Neural cell (in vitro differentiated cells): Measurements from ENCODE around the gene DOCK9. TPM values are rescaled to one million over a fixed set of nuclear protein-coding genes. Genes with fewer than 3 reads are reported as not detected.

Experiments used
- H2AFZ ChIP-seq: fragments of 200-600, 300-800 bp; sonication (generic), shearing (Covaris generic); 2 replicates; pipeline ENCODE4 v1.6.0; 2014; ENCODE audit warnings: low read depth, mild to moderate bottlenecking, antibody characterized with exemption, low read length, moderate library complexity
- H3F3A ChIP-seq: fragments of 200-600 bp; shearing (Covaris generic); 2 replicates; pipeline ENCODE4 v1.6.1; 2016; ENCODE audit warnings: mild to moderate bottlenecking, moderate library complexity, mixed read lengths, antibody characterized with exemption, low read length; ENCODE audit not compliant: insufficient read depth, poor library complexity, severe bottlenecking
- H3K27ac ChIP-seq: fragments of 200-600, 300-800 bp; sonication (generic), shearing (Covaris generic); 2 replicates; pipeline ENCODE4 v1.5.1; 2014; ENCODE audit warnings: mild to moderate bottlenecking, low read length, moderate library complexity
- H3K27me3 ChIP-seq: fragments of 300-800, 200-600 bp; sonication (generic), shearing (Covaris generic); 2 replicates; pipeline ENCODE4 v1.6.0; 2014; ENCODE audit warnings: mild to moderate bottlenecking, low read depth, low read length, moderate library complexity; ENCODE audit not compliant: insufficient read depth
- H3K36me3 ChIP-seq: fragments of 300-800, 200-600 bp; sonication (generic), shearing (Covaris generic); 2 replicates; pipeline ENCODE4 v1.5.1; 2014; ENCODE audit warnings: mild to moderate bottlenecking, antibody characterized with exemption, low read length, moderate library complexity; ENCODE audit not compliant: insufficient read depth
- H3K4me2 ChIP-seq: fragments of 300-800, 200-600 bp; sonication (generic), shearing (Covaris generic); 2 replicates; pipeline ENCODE4 v1.6.0; 2014; ENCODE audit warnings: mild to moderate bottlenecking, low read length
- H3K4me3 ChIP-seq: fragments of 300-800, 200-600 bp; sonication (generic), shearing (Covaris generic); 2 replicates; pipeline ENCODE4 v1.5.1; 2014; ENCODE audit warnings: mild to moderate bottlenecking, low read length, moderate library complexity
- H3K79me2 ChIP-seq: fragments of 200-600 bp; shearing (Covaris generic); replicated peaks from 2 replicates; pipeline ENCODE4 v1.6.0; 2014; ENCODE audit warnings: mild to moderate bottlenecking, low read length, moderate library complexity; ENCODE audit not compliant: insufficient read depth
- H3K9ac ChIP-seq: fragments of 300-800, 200-600 bp; sonication (generic), shearing (Covaris generic); 2 replicates; pipeline ENCODE4 v1.6.1; 2016; ENCODE audit warnings: mild to moderate bottlenecking, low read length, mixed read lengths
- H3K9me2 ChIP-seq: fragments of 200-600 bp; shearing (Covaris generic); 2 replicates; pipeline ENCODE4 v1.6.1; 2016; ENCODE audit warnings: mild to moderate bottlenecking, low read length, mixed read lengths; ENCODE audit not compliant: insufficient read depth
- H3K9me3 ChIP-seq: fragments of 200-600, 300-800 bp; sonication (generic), shearing (Covaris generic); 2 replicates; pipeline ENCODE4 v1.6.1; 2016; ENCODE audit warnings: mild to moderate bottlenecking, mixed run types, low read length, moderate library complexity, mixed read lengths
- H4K20me1 ChIP-seq: fragments of 200-600 bp; shearing (Covaris generic); 2 replicates; pipeline ENCODE4 v1.6.1; 2016; ENCODE audit warnings: mild to moderate bottlenecking, mixed run types; ENCODE audit not compliant: insufficient read depth
- CTCF ChIP-seq: fragments of 450-650 bp; IDR thresholded peaks from 2 replicates; pipeline ENCODE4 v1.5.1; 2014; ENCODE audit warnings: antibody characterized with exemption, mild to moderate bottlenecking, moderate library complexity; ENCODE audit not compliant: poor library complexity, severe bottlenecking
- EP300 ChIP-seq: fragments of 450-650 bp; conservative IDR thresholded peaks from 2 replicates; pipeline ENCODE4 v1.6.1; 2014; ENCODE audit warnings: antibody characterized with exemption, mild to moderate bottlenecking, moderate library complexity; ENCODE audit not compliant: poor library complexity, severe bottlenecking
- EZH2 ChIP-seq: fragments of 200-600, 300-800 bp; shearing (Covaris generic), sonication (generic); IDR thresholded peaks from 2 replicates; pipeline ENCODE4 v1.6.1; 2014; ENCODE audit warnings: antibody characterized with exemption, low read length, borderline replicate concordance, mild to moderate bottlenecking; ENCODE audit not compliant: insufficient read depth, poor library complexity, severe bottlenecking
- MXI1 ChIP-seq: fragments of 450-650 bp; conservative IDR thresholded peaks from 2 replicates; pipeline ENCODE4 v1.6.1; 2014; ENCODE audit warnings: antibody characterized with exemption, mild to moderate bottlenecking; ENCODE audit not compliant: poor library complexity, severe bottlenecking
- POLR2AphosphoS5 ChIP-seq: IDR thresholded peaks from 2 replicates; pipeline ENCODE4 v1.6.1; 2012
- RAD21 ChIP-seq: fragments of 450-650 bp; conservative IDR thresholded peaks from 2 replicates; pipeline ENCODE4 v1.6.1; 2014; ENCODE audit warnings: antibody characterized with exemption, mild to moderate bottlenecking, moderate library complexity
- SMC3 ChIP-seq: fragments of 450-650 bp; conservative IDR thresholded peaks from 2 replicates; pipeline ENCODE4 v1.6.1; 2014; ENCODE audit warnings: antibody characterized with exemption, mild to moderate bottlenecking, moderate library complexity; ENCODE audit not compliant: poor library complexity
- TAF1 ChIP-seq: IDR thresholded peaks from 2 replicates; pipeline ENCODE4 v1.6.1; 2012; ENCODE audit warnings: low read depth
- polyA plus RNA-seq: library from polyadenylated mRNA; depleted of rRNA; stranded (reverse); fragments of >200 nt; gene quantifications from 2 replicates; pipeline ENCODE4 v1.2.3, GENCODE V29; 2014
- TF ChIP-seq, protein P1 (sequence below): IDR thresholded peaks from 2 replicates; pipeline ENCODE4 v1.6.1; 2012; ENCODE audit warnings: borderline replicate concordance

DOCK9 gene
- polyA plus RNA-seq, 1 donor from 2014 or later, result 11.4 TPM

DNA sequence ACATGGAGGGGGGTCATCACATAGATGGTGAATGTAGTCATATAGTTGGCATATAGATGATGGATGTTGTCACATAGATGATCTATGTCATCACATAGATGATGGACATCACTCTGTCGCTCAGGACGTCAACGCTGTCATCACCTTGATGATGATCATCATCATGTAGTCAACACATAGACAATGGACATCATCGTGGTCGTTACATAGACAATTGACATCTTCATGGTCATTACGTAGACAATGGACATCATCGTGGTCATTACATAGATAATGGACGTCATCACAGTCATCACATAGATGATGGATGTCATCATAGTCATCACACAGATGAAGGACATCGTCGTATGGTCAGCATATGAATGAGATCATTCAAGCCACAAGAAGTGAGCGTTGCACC, 196.8 kb downstream of the DOCK9 start:
- H3K4me3 ChIP-seq, result no peak overlapping the region
- H3K36me3 ChIP-seq, result no peaks in the 10 kb centered on the region
- no peaks in the 10 kb centered on the region for H3K9me3 ChIP-seq
- H4K20me1 ChIP-seq, result no peaks in the 10 kb centered on the region
- H3K9ac ChIP-seq, result no peak overlapping the region
- no peaks in the 10 kb centered on the region for H3F3A ChIP-seq
- TF ChIP-seq CTCF (no peak), SMC3 (no peak), RAD21 (no peak), EZH2 (no peak), MXI1 (no peak), EP300 (no peak), TAF1 (no peak), POLR2AphosphoS5 (no peak)
- TF ChIP-seq, protein P1, sequence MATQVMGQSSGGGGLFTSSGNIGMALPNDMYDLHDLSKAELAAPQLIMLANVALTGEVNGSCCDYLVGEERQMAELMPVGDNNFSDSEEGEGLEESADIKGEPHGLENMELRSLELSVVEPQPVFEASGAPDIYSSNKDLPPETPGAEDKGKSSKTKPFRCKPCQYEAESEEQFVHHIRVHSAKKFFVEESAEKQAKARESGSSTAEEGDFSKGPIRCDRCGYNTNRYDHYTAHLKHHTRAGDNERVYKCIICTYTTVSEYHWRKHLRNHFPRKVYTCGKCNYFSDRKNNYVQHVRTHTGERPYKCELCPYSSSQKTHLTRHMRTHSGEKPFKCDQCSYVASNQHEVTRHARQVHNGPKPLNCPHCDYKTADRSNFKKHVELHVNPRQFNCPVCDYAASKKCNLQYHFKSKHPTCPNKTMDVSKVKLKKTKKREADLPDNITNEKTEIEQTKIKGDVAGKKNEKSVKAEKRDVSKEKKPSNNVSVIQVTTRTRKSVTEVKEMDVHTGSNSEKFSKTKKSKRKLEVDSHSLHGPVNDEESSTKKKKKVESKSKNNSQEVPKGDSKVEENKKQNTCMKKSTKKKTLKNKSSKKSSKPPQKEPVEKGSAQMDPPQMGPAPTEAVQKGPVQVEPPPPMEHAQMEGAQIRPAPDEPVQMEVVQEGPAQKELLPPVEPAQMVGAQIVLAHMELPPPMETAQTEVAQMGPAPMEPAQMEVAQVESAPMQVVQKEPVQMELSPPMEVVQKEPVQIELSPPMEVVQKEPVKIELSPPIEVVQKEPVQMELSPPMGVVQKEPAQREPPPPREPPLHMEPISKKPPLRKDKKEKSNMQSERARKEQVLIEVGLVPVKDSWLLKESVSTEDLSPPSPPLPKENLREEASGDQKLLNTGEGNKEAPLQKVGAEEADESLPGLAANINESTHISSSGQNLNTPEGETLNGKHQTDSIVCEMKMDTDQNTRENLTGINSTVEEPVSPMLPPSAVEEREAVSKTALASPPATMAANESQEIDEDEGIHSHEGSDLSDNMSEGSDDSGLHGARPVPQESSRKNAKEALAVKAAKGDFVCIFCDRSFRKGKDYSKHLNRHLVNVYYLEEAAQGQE, result no peak
- no peak overlapping the region for H3K27ac ChIP-seq
- H3K79me2 ChIP-seq, result no peaks in the 10 kb centered on the region
- H3K9me2 ChIP-seq, result no peaks in the 10 kb centered on the region
- no peak overlapping the region for H2AFZ ChIP-seq
- no peak overlapping the region for H3K4me2 ChIP-seq
- H3K27me3 ChIP-seq, result no peaks in the 10 kb centered on the region

- no peak for TF ChIP-seq SMC3
- TF ChIP-seq CTCF, result no peak
- no peak for TF ChIP-seq TAF1
- Histone ChIP-seq H3K27ac (no peak overlapping the region), H3K79me2 (no peaks in the 10 kb centered on the region)
These were observed 197.4 kb downstream of the DOCK9 start for GRCh38 chr13:98780451-98780850.

More at GRCh38 chr13:98780451-98780850, 197.4 kb downstream of the DOCK9 start:
- Histone ChIP-seq H2AFZ (no peak overlapping the region), H3K9me3 (no peaks in the 10 kb centered on the region), H3K4me3 (no peak overlapping the region), H3K9ac (no peak overlapping the region), H3F3A (no peaks in the 10 kb centered on the region), H3K36me3 (no peaks in the 10 kb centered on the region), H3K27me3 (no peaks in the 10 kb centered on the region), H3K9me2 (no peaks in the 10 kb centered on the region), H4K20me1 (no peaks in the 10 kb centered on the region), H3K4me2 (no peak overlapping the region)
